Activated T-helper 1 cell treated with anti-CD3 and anti-CD28 coated beads, Interleukin-12 subunit alpha, Interleukin-12 subunit beta, Interleukin-2, Interleukin-4 antibody, amounts not matched to agents 30 ng/mL and 10 ng/mL and 1 ng/mL, durations not matched to agents 14 hours and 24 hours and 36 hours (primary cell): Measurements from ENCODE around the gene C9orf153. TPM values are rescaled to one million over a fixed set of nuclear protein-coding genes. Genes with fewer than 3 reads are reported as not detected.
"Not testable (repeated sequence)": the region's sequence is repeated elsewhere in the genome, so short reads cannot be mapped to it uniquely, and the experiment has no call there.

Experiments used
- DNase-seq: peaks from one replicate; pipeline ENCODE4 v3.0.0; 2021; ENCODE audit warnings: low spot score
- H3K27ac Mint-ChIP-seq: one replicate; pipeline ENCODE4 v1.8.0; 2021; ENCODE audit warnings: mild to moderate bottlenecking, mixed read lengths
- H3K27me3 Mint-ChIP-seq: one replicate; pipeline ENCODE4 v1.8.0; 2022; ENCODE audit warnings: mild to moderate bottlenecking, moderate library complexity, mixed read lengths; ENCODE audit not compliant: insufficient read depth
- H3K36me3 Mint-ChIP-seq: one replicate; pipeline ENCODE4 v1.8.0; 2021; ENCODE audit warnings: low read depth, mixed read lengths
- H3K4me1 Mint-ChIP-seq: one replicate; pipeline ENCODE4 v1.8.0; 2021; ENCODE audit warnings: low read depth, mixed read lengths
- H3K4me3 Mint-ChIP-seq: one replicate; pipeline ENCODE4 v1.8.0; 2021; ENCODE audit warnings: mild to moderate bottlenecking, moderate library complexity, mixed read lengths
- H3K9me3 Mint-ChIP-seq: one replicate; pipeline ENCODE4 v1.8.0; 2021; ENCODE audit warnings: mixed read lengths
- intact Hi-C: fragments of 100-400 bp; cut with micrococcal nuclease; formaldehyde crosslinking; loops from one replicate; pipeline ENCODE4 v1.15.1; 2024
- total RNA-seq: library from RNA; stranded (reverse); gene quantifications from 2 replicates; pipeline ENCODE4 v1.2.3, GENCODE V29; 2022

Gene C9orf153
- total RNA-seq, 1 donor from 2014 or later = 0.34 TPM

GRCh38 chr9:86202338-86202882 lies 57.0 kb downstream of the C9orf153 start:
- no peak overlapping the region for H3K27ac Mint-ChIP-seq
- H3K9me3 Mint-ChIP-seq = no peaks in the 10 kb centered on the region
- H3K4me3 Mint-ChIP-seq = no peak overlapping the region
- H3K4me1 Mint-ChIP-seq = no peaks in the 10 kb centered on the region
- DNase-seq = peak; percentile 1
- H3K36me3 Mint-ChIP-seq = no peaks in the 10 kb centered on the region
- peaks cover 13% of the 10 kb centered on the region for H3K27me3 Mint-ChIP-seq
- intact Hi-C loops = loop anchor here (5.0 kb wide), 1 partner anchor 80 kb away; the partner anchor contains the start of gene ISCA1

GRCh38 chr9:86201474-86202337 lies 57.8 kb downstream of the C9orf153 start:
- no peak overlapping the region for H3K27ac Mint-ChIP-seq
- no peak overlapping the region for H3K4me3 Mint-ChIP-seq
- H3K36me3 Mint-ChIP-seq = no peaks in the 10 kb centered on the region
- H3K4me1 Mint-ChIP-seq = no peaks in the 10 kb centered on the region
- no peak for DNase-seq
- no peaks in the 10 kb centered on the region for H3K9me3 Mint-ChIP-seq
- H3K27me3 Mint-ChIP-seq = peaks cover 13% of the 10 kb centered on the region
- intact Hi-C loops = loop anchor here (5.0 kb wide), 1 partner anchor 81 kb away; the partner anchor contains the start of gene ISCA1

GRCh38 chr9:86200599-86201162 lies 58.8 kb downstream of the C9orf153 start:
- intact Hi-C loops = loop anchor here (5.0 kb wide), 1 partner anchor 82 kb away; the partner anchor contains the start of gene ISCA1

GRCh38 chr9:86193088-86193487 lies 66.4 kb downstream of the C9orf153 start:
- Mint-ChIP-seq H3K27me3 (peaks cover 7% of the 10 kb centered on the region), H3K4me3 (no peak overlapping the region), H3K27ac (no peak overlapping the region), H3K4me1 (no peaks in the 10 kb centered on the region), H3K36me3 (no peaks in the 10 kb centered on the region), H3K9me3 (peaks cover 21% of the 10 kb centered on the region)
- intact Hi-C loops = no loop called here
- no peak for DNase-seq

More at GRCh38 chr9:86200599-86201162, 58.8 kb downstream of the C9orf153 start:
- H3K27me3 Mint-ChIP-seq = peaks cover 13% of the 10 kb centered on the region
- H3K36me3 Mint-ChIP-seq = no peaks in the 10 kb centered on the region
- H3K4me1 Mint-ChIP-seq = no peaks in the 10 kb centered on the region
- no peak overlapping the region for H3K4me3 Mint-ChIP-seq
- no peak for DNase-seq
- H3K9me3 Mint-ChIP-seq = no peaks in the 10 kb centered on the region
- no peak overlapping the region for H3K27ac Mint-ChIP-seq

DNA sequence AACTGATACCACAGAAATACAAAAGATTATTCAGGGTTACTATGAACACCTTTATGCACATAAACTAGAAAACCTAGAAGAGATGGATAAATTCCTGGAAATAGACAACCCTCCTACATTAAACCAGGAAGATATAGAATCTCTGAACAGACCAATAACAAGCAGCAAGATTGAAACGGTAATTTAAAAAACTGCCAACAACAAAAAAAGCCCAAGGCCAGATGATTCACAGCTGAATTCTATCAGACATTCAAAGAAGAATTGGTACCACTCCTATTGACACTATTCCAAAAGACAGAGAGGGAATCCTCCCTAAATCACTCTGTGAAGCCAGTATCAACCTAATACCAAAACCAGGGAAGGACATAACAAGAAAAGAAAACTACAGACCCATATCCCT lies 68.8 kb downstream of the C9orf153 start:
- peaks cover 26% of the 10 kb centered on the region for H3K9me3 Mint-ChIP-seq
- H3K27me3 Mint-ChIP-seq, H3K36me3 Mint-ChIP-seq, H3K27ac Mint-ChIP-seq, intact Hi-C loops, H3K4me1 Mint-ChIP-seq, H3K4me3 Mint-ChIP-seq, DNase-seq: not testable (repeated sequence)

GRCh38 chr9:86187121-86187520 lies 72.3 kb downstream of the C9orf153 start:
- Mint-ChIP-seq H3K9me3 (peaks cover 11% of the 10 kb centered on the region), H3K27me3 (peaks cover 3% of the 10 kb centered on the region), H3K27ac (no peak overlapping the region), H3K36me3 (no peaks in the 10 kb centered on the region), H3K4me1 (no peaks in the 10 kb centered on the region), H3K4me3 (no peak overlapping the region)
- no peak for DNase-seq
- intact Hi-C loops = no loop called here

GRCh38 chr9:86186696-86187095 lies 72.8 kb downstream of the C9orf153 start:
- peaks cover 3% of the 10 kb centered on the region for H3K27me3 Mint-ChIP-seq
- intact Hi-C loops = no loop called here
- H3K4me3 Mint-ChIP-seq = no peak overlapping the region
- no peaks in the 10 kb centered on the region for H3K4me1 Mint-ChIP-seq
- H3K9me3 Mint-ChIP-seq = peaks cover 11% of the 10 kb centered on the region
- no peaks in the 10 kb centered on the region for H3K36me3 Mint-ChIP-seq
- no peak overlapping the region for H3K27ac Mint-ChIP-seq
- DNase-seq = no peak

GRCh38 chr9:86185872-86186271 lies 73.6 kb downstream of the C9orf153 start:
- no peaks in the 10 kb centered on the region for H3K27me3 Mint-ChIP-seq
- no peak overlapping the region for H3K4me3 Mint-ChIP-seq
- intact Hi-C loops = no loop called here
- no peaks in the 10 kb centered on the region for H3K4me1 Mint-ChIP-seq
- peaks cover 4% of the 10 kb centered on the region for H3K9me3 Mint-ChIP-seq
- no peak overlapping the region for H3K27ac Mint-ChIP-seq
- no peaks in the 10 kb centered on the region for H3K36me3 Mint-ChIP-seq
- no peak for DNase-seq

- intact Hi-C loops = no loop called here
- Mint-ChIP-seq H3K4me3 (no peak overlapping the region), H3K27me3 (no peaks in the 10 kb centered on the region), H3K27ac (no peak overlapping the region), H3K36me3 (no peaks in the 10 kb centered on the region), H3K9me3 (peaks cover 4% of the 10 kb centered on the region), H3K4me1 (no peaks in the 10 kb centered on the region)
- DNase-seq = no peak
These were observed 75.3 kb downstream of the C9orf153 start for GRCh38 chr9:86184138-86184524.

- Mint-ChIP-seq H3K36me3 (no peaks in the 10 kb centered on the region), H3K27ac (no peak overlapping the region), H3K9me3 (peaks cover 4% of the 10 kb centered on the region), H3K4me3 (no peak overlapping the region), H3K4me1 (no peaks in the 10 kb centered on the region), H3K27me3 (no peaks in the 10 kb centered on the region)
- intact Hi-C loops = no loop called here
- DNase-seq = no peak
These were observed 76.0 kb downstream of the C9orf153 start for GRCh38 chr9:86183229-86184137.

- intact Hi-C loops = no loop called here
- H3K9me3 Mint-ChIP-seq = peaks cover 4% of the 10 kb centered on the region
- no peak overlapping the region for H3K27ac Mint-ChIP-seq
- no peaks in the 10 kb centered on the region for H3K27me3 Mint-ChIP-seq
- no peaks in the 10 kb centered on the region for H3K4me1 Mint-ChIP-seq
- no peaks in the 10 kb centered on the region for H3K36me3 Mint-ChIP-seq
- no peak overlapping the region for H3K4me3 Mint-ChIP-seq
- DNase-seq = no peak
These were observed 77.8 kb downstream of the C9orf153 start for GRCh38 chr9:86181379-86182315.

- no peak overlapping the region for H3K27ac Mint-ChIP-seq
- H3K9me3 Mint-ChIP-seq = no peaks in the 10 kb centered on the region
- H3K4me1 Mint-ChIP-seq = no peaks in the 10 kb centered on the region
- no peak for DNase-seq
- no peaks in the 10 kb centered on the region for H3K27me3 Mint-ChIP-seq
- intact Hi-C loops = no loop called here
- H3K36me3 Mint-ChIP-seq = no peaks in the 10 kb centered on the region
- H3K4me3 Mint-ChIP-seq = no peak overlapping the region
These were observed 81.0 kb downstream of the C9orf153 start for GRCh38 chr9:86178503-86178902.
